Fibroblast of villous mesenchyme (primary cell): ENCODE measurements around the gene CRTC3. TPM values are rescaled to one million over a fixed set of nuclear protein-coding genes. Genes with fewer than 3 reads are reported as not detected.
"Not testable (repeated sequence)": the region's sequence is repeated elsewhere in the genome, so short reads cannot be mapped to it uniquely, and the experiment has no call there.

Experiments
- DNase-seq: peaks from one replicate; pipeline ENCODE4 v3.0.0-alpha.2; 2010; ENCODE audit warnings: low read depth
- H3K4me3 ChIP-seq: 2 replicates; pipeline ENCODE4 v1.5.1; 2011; ENCODE audit warnings: low read depth, mild to moderate bottlenecking, low read length
- CTCF ChIP-seq: IDR thresholded peaks from 2 replicates; pipeline ENCODE4 v1.5.1; 2012; ENCODE audit warnings: low read depth, mild to moderate bottlenecking, low read length; ENCODE audit not compliant: insufficient read depth
- total RNA-seq: library from RNA; depleted of rRNA; stranded (reverse); fragments of >200 nt; gene quantifications from 2 replicates; pipeline ENCODE4 v1.2.3, GENCODE V29; 2012

Gene CRTC3
- total RNA-seq, 1 donor = 21.2 TPM

- DNase-seq = no peak
- TF ChIP-seq CTCF = no peak
- no peak overlapping the region for H3K4me3 ChIP-seq
Observed at GRCh38 chr15:90650956-90651689, 121.4 kb downstream of the CRTC3 start.

- TF ChIP-seq CTCF = no peak
- no peak for DNase-seq
Observed at GRCh38 chr15:90654233-90655136, 124.8 kb downstream of the CRTC3 start.

GRCh38 chr15:90657520-90658172, 127.9 kb downstream of the CRTC3 start:
- not testable (repeated sequence) for H3K4me3 ChIP-seq, DNase-seq

More at GRCh38 chr15:90654233-90655136, 124.8 kb downstream of the CRTC3 start:
- no peak overlapping the region for H3K4me3 ChIP-seq

GRCh38 chr15:90659481-90659880, 129.8 kb downstream of the CRTC3 start:
- no peak for DNase-seq
- TF ChIP-seq CTCF = no peak
- H3K4me3 ChIP-seq = no peak overlapping the region

GRCh38 chr15:90660195-90660998, 130.7 kb downstream of the CRTC3 start:
- TF ChIP-seq CTCF = no peak
- peak; percentile 85 for DNase-seq
- no peak overlapping the region for H3K4me3 ChIP-seq

- DNase-seq, H3K4me3 ChIP-seq: not testable (repeated sequence)
Observed at GRCh38 chr15:90660999-90661330, 131.2 kb downstream of the CRTC3 start.

- not testable (repeated sequence) for H3K4me3 ChIP-seq, DNase-seq
Observed at GRCh38 chr15:90664081-90664461, 134.3 kb downstream of the CRTC3 start.
